Measurements from ENCODE around the gene GAPDHS. TPM values are rescaled to one million over a fixed set of nuclear protein-coding genes. Genes with fewer than 3 reads are reported as not detected.

The GAPDHS gene
- total RNA-seq, 1 donor from 2014 or later = not detected

GRCh38 chr19:35577918-35578317 is 44.7 kb downstream of the GAPDHS start:
- Histone ChIP-seq H3K36me3 (ENCODE audit: control insufficient read depth in 3 of 3, insufficient read depth in 3 of 3, low read length in 3 of 3) (no peaks in the 10 kb centered on the region), H3K4me1 (ENCODE audit: control insufficient read depth in 3 of 3, insufficient read depth in 3 of 3, low read length in 3 of 3) (no peaks in the 10 kb centered on the region), H3K27me3 (ENCODE audit: control insufficient read depth in 3 of 3, insufficient read depth in 3 of 3, low read length in 3 of 3) (no peaks in the 10 kb centered on the region), H3K9me3 (ENCODE audit: control insufficient read depth in 3 of 3, low read length in 3 of 3) (peaks cover 7 to 14% (median 11%) of the 10 kb centered on the region in 3 donors), H3K4me3 (ENCODE audit: low read length in 3 of 3) (no peak overlapping the region), H3K27ac (ENCODE audit: low read depth, low read length) (no peak overlapping the region), H3K9ac (ENCODE audit: low read depth in 1 of 3, low read length in 3 of 3) (no peak overlapping the region)

- peaks cover 0 to 4% (median 0%) of the 10 kb centered on the region in 3 donors for H3K27me3 ChIP-seq (ENCODE audit: control insufficient read depth in 3 of 3, insufficient read depth in 3 of 3, low read length in 3 of 3)
- no peaks in the 10 kb centered on the region for H3K36me3 ChIP-seq (ENCODE audit: control insufficient read depth in 3 of 3, insufficient read depth in 3 of 3, low read length in 3 of 3)
- H3K4me1 ChIP-seq (ENCODE audit: control insufficient read depth in 3 of 3, insufficient read depth in 3 of 3, low read length in 3 of 3) = no peaks in the 10 kb centered on the region
- H3K9ac ChIP-seq (ENCODE audit: low read depth in 1 of 3, low read length in 3 of 3) = no peak overlapping the region
- H3K9me3 ChIP-seq (ENCODE audit: control insufficient read depth in 3 of 3, low read length in 3 of 3) = peaks cover 7 to 14% (median 11%) of the 10 kb centered on the region in 3 donors
- no peak overlapping the region for H3K27ac ChIP-seq (ENCODE audit: low read depth, low read length)
- H3K4me3 ChIP-seq (ENCODE audit: low read length in 3 of 3) = no peak overlapping the region
Observed at GRCh38 chr19:35578707-35579106, 45.5 kb downstream of the GAPDHS start.

- Histone ChIP-seq H3K4me1 (ENCODE audit: control insufficient read depth in 3 of 3, insufficient read depth in 3 of 3, low read length in 3 of 3) (no peaks in the 10 kb centered on the region), H3K9me3 (ENCODE audit: control insufficient read depth in 3 of 3, low read length in 3 of 3) (no peaks in the 10 kb centered on the region), H3K36me3 (ENCODE audit: control insufficient read depth in 3 of 3, insufficient read depth in 3 of 3, low read length in 3 of 3) (no peaks in the 10 kb centered on the region), H3K27ac (ENCODE audit: low read depth, low read length) (no peak overlapping the region), H3K27me3 (ENCODE audit: control insufficient read depth in 3 of 3, insufficient read depth in 3 of 3, low read length in 3 of 3) (peaks cover 10 to 19% (median 16%) of the 10 kb centered on the region in 3 donors), H3K4me3 (ENCODE audit: low read length in 3 of 3) (no peak overlapping the region), H3K9ac (ENCODE audit: low read depth in 1 of 3, low read length in 3 of 3) (no peak overlapping the region)
Observed at GRCh38 chr19:35582760-35583159, 49.5 kb downstream of the GAPDHS start.

- H3K4me1 ChIP-seq (ENCODE audit: control insufficient read depth in 3 of 3, insufficient read depth in 3 of 3, low read length in 3 of 3) = no peaks in the 10 kb centered on the region
- no peak within 1 kb of the TSS for H3K27ac ChIP-seq (ENCODE audit: low read depth, low read length)
- H3K36me3 ChIP-seq (ENCODE audit: control insufficient read depth in 3 of 3, insufficient read depth in 3 of 3, low read length in 3 of 3) = no peaks in the 10 kb centered on the region
- H3K9me3 ChIP-seq (ENCODE audit: control insufficient read depth in 3 of 3, low read length in 3 of 3) = no peaks in the 10 kb centered on the region
- H3K27me3 ChIP-seq (ENCODE audit: control insufficient read depth in 3 of 3, insufficient read depth in 3 of 3, low read length in 3 of 3) = peaks cover 10 to 19% (median 16%) of the 10 kb centered on the region in 3 donors
- no peak within 1 kb of the TSS for H3K4me3 ChIP-seq (ENCODE audit: low read length in 3 of 3)
- H3K9ac ChIP-seq (ENCODE audit: low read depth in 1 of 3, low read length in 3 of 3) = no peak within 1 kb of the TSS
Observed at GRCh38 chr19:35585848-35586247, 52.6 kb downstream of the GAPDHS start, which contains the start of gene PMIS2. PMIS2 (plus strand) TSS chr19:35586173; CDS start chr19:35586260, 87 bp downstream.

DNA sequence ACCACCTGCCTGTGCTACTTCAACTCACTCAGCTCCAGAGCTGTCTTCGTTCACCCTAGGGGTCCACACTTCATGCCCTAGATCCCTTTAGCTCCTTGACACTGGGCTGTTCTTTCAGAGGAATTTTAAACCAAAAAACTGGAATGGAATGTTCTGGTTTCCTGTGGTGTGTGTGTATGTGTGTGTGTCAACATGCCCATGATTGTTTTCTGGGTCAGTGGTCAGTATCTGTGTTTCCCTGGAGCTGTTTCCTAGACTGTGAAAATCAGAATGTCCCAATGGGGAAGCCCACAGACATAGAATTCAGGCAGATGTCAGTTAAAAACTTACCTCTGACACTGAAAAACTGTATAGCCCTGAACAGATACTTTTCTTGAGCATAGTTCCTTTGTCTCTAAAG is 54.1 kb downstream of the GAPDHS start:
- H3K9me3 ChIP-seq (ENCODE audit: control insufficient read depth in 3 of 3, low read length in 3 of 3) = no peaks in the 10 kb centered on the region
- H3K4me1 ChIP-seq (ENCODE audit: control insufficient read depth in 3 of 3, insufficient read depth in 3 of 3, low read length in 3 of 3) = no peaks in the 10 kb centered on the region
- no peak overlapping the region for H3K4me3 ChIP-seq (ENCODE audit: low read length in 3 of 3)
- H3K9ac ChIP-seq (ENCODE audit: low read depth in 1 of 3, low read length in 3 of 3) = no peak overlapping the region
- H3K36me3 ChIP-seq (ENCODE audit: control insufficient read depth in 3 of 3, insufficient read depth in 3 of 3, low read length in 3 of 3) = no peaks in the 10 kb centered on the region
- no peak overlapping the region for H3K27ac ChIP-seq (ENCODE audit: low read depth, low read length)
- peaks cover 12 to 19% (median 19%) of the 10 kb centered on the region in 3 donors for H3K27me3 ChIP-seq (ENCODE audit: control insufficient read depth in 3 of 3, insufficient read depth in 3 of 3, low read length in 3 of 3)

DNA sequence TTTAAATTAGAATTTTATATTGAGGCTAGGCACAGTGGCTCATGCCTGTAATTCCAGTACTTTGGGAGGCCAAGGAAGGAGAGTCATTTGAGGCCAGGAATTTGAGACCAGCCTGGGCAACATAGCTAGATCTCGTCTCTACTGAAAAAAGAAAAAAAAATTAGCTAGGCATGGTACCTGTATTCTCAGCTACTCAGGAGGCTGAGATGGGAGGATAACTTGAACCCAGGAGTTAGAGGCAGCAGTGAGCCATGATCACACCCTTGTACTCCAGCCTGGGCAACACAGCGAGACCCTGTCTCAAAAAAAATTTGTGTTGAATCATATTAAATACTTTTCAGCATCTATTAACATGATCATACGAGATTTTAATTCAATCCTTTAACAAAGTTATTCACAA is 57.6 kb downstream of the GAPDHS start:
- no peaks in the 10 kb centered on the region for H3K36me3 ChIP-seq (ENCODE audit: control insufficient read depth in 3 of 3, insufficient read depth in 3 of 3, low read length in 3 of 3)
- peaks cover 8 to 9% (median 8%) of the 10 kb centered on the region in 3 donors for H3K27me3 ChIP-seq (ENCODE audit: control insufficient read depth in 3 of 3, insufficient read depth in 3 of 3, low read length in 3 of 3)
- H3K27ac ChIP-seq (ENCODE audit: low read depth, low read length) = no peak overlapping the region
- no peak overlapping the region for H3K4me3 ChIP-seq (ENCODE audit: low read length in 3 of 3)
- no peaks in the 10 kb centered on the region for H3K4me1 ChIP-seq (ENCODE audit: control insufficient read depth in 3 of 3, insufficient read depth in 3 of 3, low read length in 3 of 3)
- H3K9ac ChIP-seq (ENCODE audit: low read depth in 1 of 3, low read length in 3 of 3) = no peak overlapping the region
- no peaks in the 10 kb centered on the region for H3K9me3 ChIP-seq (ENCODE audit: control insufficient read depth in 3 of 3, low read length in 3 of 3)

- H3K4me3 ChIP-seq (ENCODE audit: low read length in 3 of 3) = no peak overlapping the region
- H3K4me1 ChIP-seq (ENCODE audit: control insufficient read depth in 3 of 3, insufficient read depth in 3 of 3, low read length in 3 of 3) = no peaks in the 10 kb centered on the region
- no peak overlapping the region for H3K27ac ChIP-seq (ENCODE audit: low read depth, low read length)
- H3K36me3 ChIP-seq (ENCODE audit: control insufficient read depth in 3 of 3, insufficient read depth in 3 of 3, low read length in 3 of 3) = no peaks in the 10 kb centered on the region
- H3K27me3 ChIP-seq (ENCODE audit: control insufficient read depth in 3 of 3, insufficient read depth in 3 of 3, low read length in 3 of 3) = peaks cover 0 to 4% (median 3%) of the 10 kb centered on the region in 3 donors
- no peaks in the 10 kb centered on the region for H3K9me3 ChIP-seq (ENCODE audit: control insufficient read depth in 3 of 3, low read length in 3 of 3)
- H3K9ac ChIP-seq (ENCODE audit: low read depth in 1 of 3, low read length in 3 of 3) = no peak overlapping the region
Observed at GRCh38 chr19:35592226-35592625, 59.0 kb downstream of the GAPDHS start.

Other genes with a start within 250 kb of the GAPDHS start
- gene MAG, start 241.3 kb upstream of the GAPDHS start, total RNA-seq = 1.6 TPM
- 4.7 TPM for gene CD22, start 204.3 kb upstream of the GAPDHS start, total RNA-seq
- not detected for gene FFAR1, start 185.6 kb upstream of the GAPDHS start, total RNA-seq
- not detected for gene FFAR3, start 175.0 kb upstream of the GAPDHS start, total RNA-seq
- not detected for gene GPR42, start 162.4 kb upstream of the GAPDHS start, total RNA-seq
- gene FFAR2, start 85.2 kb upstream of the GAPDHS start, total RNA-seq = 1.0 TPM
- gene KRTDAP, start 43.0 kb upstream of the GAPDHS start, total RNA-seq = not detected
- not detected for gene DMKN, start 19.8 kb upstream of the GAPDHS start, total RNA-seq
- not detected for gene SBSN, start 5.1 kb upstream of the GAPDHS start, total RNA-seq
- gene TMEM147, start 12.2 kb downstream of the GAPDHS start, total RNA-seq = 55.3 TPM
- gene ATP4A, start 30.2 kb downstream of the GAPDHS start, total RNA-seq = not detected
- not detected for gene PMIS2, start 52.7 kb downstream of the GAPDHS start, total RNA-seq
- gene HAUS5, start 79.3 kb downstream of the GAPDHS start, total RNA-seq = 5.7 TPM
- 20.9 TPM for gene RBM42, start 95.6 kb downstream of the GAPDHS start, total RNA-seq
- 2.1 TPM for gene ETV2, start 108.3 kb downstream of the GAPDHS start, total RNA-seq
- 368 TPM for gene COX6B1, start 114.9 kb downstream of the GAPDHS start, total RNA-seq
- not detected for gene UPK1A, start 133.1 kb downstream of the GAPDHS start, total RNA-seq
- gene ZBTB32, start 171.1 kb downstream of the GAPDHS start, total RNA-seq = not detected
- gene KMT2B, start 184.5 kb downstream of the GAPDHS start, total RNA-seq = 5.7 TPM
- gene IGFLR1, start 209.0 kb downstream of the GAPDHS start, total RNA-seq = 3.1 TPM
- gene U2AF1L4, start 212.0 kb downstream of the GAPDHS start, total RNA-seq = 3.7 TPM
- gene PSENEN, start 212.2 kb downstream of the GAPDHS start, total RNA-seq = 7.8 TPM
- gene LIN37, start 215.1 kb downstream of the GAPDHS start, total RNA-seq = 3.1 TPM
- 52.7 TPM for gene HSPB6, start 223.6 kb downstream of the GAPDHS start, total RNA-seq
- gene PROSER3, start 224.7 kb downstream of the GAPDHS start, total RNA-seq = 1.0 TPM
- gene ARHGAP33, start 242.1 kb downstream of the GAPDHS start, total RNA-seq = 1.0 TPM

All from skeletal muscle tissue (tissue), 4 donors.